GM19468 (cell line): ENCODE data around the gene SPEN.
A peak's percentile ranks its signal among the peaks of the same experiment; 100 is the strongest.

Experiments used
- ATAC-seq: cut with Tn5 transposase; IDR thresholded peaks from one replicate; pipeline ENCODE4 v1.9.1; 2021; ENCODE audit warnings: mild to moderate bottlenecking, moderate library complexity, moderate number of reproducible peaks; ENCODE audit not compliant: unreplicated experiment; ENCODE audit errors: extremely low read depth

The SPEN gene

GRCh38 chr1:15942661-15943327 is 95.3 kb downstream of the SPEN start:
- ATAC-seq, result no peak

GRCh38 chr1:15943328-15943991 is 96.0 kb downstream of the SPEN start:
- ATAC-seq, result no peak

- ATAC-seq, result no peak
Observed at GRCh38 chr1:15943992-15944307, 96.4 kb downstream of the SPEN start.

GRCh38 chr1:15944308-15945010 is 97.0 kb downstream of the SPEN start:
- no peak for ATAC-seq

- no peak for ATAC-seq
Observed at GRCh38 chr1:15945011-15945831, 97.7 kb downstream of the SPEN start.

GRCh38 chr1:15945832-15946448 is 98.4 kb downstream of the SPEN start:
- ATAC-seq, result no peak

- no peak for ATAC-seq
Observed at GRCh38 chr1:15946571-15947381, 99.3 kb downstream of the SPEN start.

- no peak for ATAC-seq
Observed at GRCh38 chr1:15947382-15948090, 100.0 kb downstream of the SPEN start.

- ATAC-seq, result no peak
Observed at GRCh38 chr1:15948091-15948591, 100.6 kb downstream of the SPEN start.

- no peak for ATAC-seq
Observed at GRCh38 chr1:15948595-15949452, 101.3 kb downstream of the SPEN start.

- ATAC-seq, result peak; percentile 43
Observed at GRCh38 chr1:15949453-15950245, 102.1 kb downstream of the SPEN start.

- ATAC-seq, result no peak
Observed at GRCh38 chr1:15950302-15950701, 102.8 kb downstream of the SPEN start.

- ATAC-seq, result no peak
Observed at GRCh38 chr1:15950763-15951295, 103.3 kb downstream of the SPEN start.

GRCh38 chr1:15951341-15952153 is 104.0 kb downstream of the SPEN start:
- ATAC-seq, result no peak

- ATAC-seq, result no peak
Observed at GRCh38 chr1:15952317-15953258, 105.1 kb downstream of the SPEN start.
